ENCODE results near the gene DCAF5. TPM values are rescaled to one million over a fixed set of nuclear protein-coding genes. Genes with fewer than 3 reads are reported as not detected.

DCAF5 gene
- total and polyA plus RNA-seq, 2 of the 13 experiments (the other 11 are each of a cell fraction or from before 2014, with no cell fraction given), result 13.4 to 31.6 TPM

- TF ChIP-seq ZBTB40 (IDR thresholded peaks at IDR 0.05) (no peak), ZBTB40 (CRISPR knock-in tag; IDR thresholded peaks at IDR 0.05) (no peak), ZNF430 (CRISPR knock-in tag; IDR thresholded peaks at IDR 0.05) (peak; percentile 48; the same call in 1 of the 2 replicates), NCOA2 (CRISPR knock-in tag; IDR thresholded peaks at IDR 0.05) (peak; percentile 69), ZNF563 (CRISPR knock-in tag; IDR thresholded peaks at IDR 0.05) (no peak), CHD4 (IDR thresholded peaks at IDR 0.05; ENCODE audit: borderline replicate concordance, low read length) (no peak), ZBTB42 (CRISPR knock-in tag; IDR thresholded peaks at IDR 0.05) (no peak), HOXA9 (CRISPR knock-in tag; IDR thresholded peaks at IDR 0.05; ENCODE audit: borderline replicate concordance) (no peak), NCOA1 (CRISPR knock-in tag; IDR thresholded peaks at IDR 0.05) (no peak), ZNF20 (CRISPR knock-in tag; IDR thresholded peaks at IDR 0.05) (no peak), POLR2AphosphoS5 (IDR thresholded peaks at IDR 0.05; ENCODE audit: low read depth, low read length) (no peak), THAP11 (CRISPR knock-in tag; IDR thresholded peaks at IDR 0.05) (0 out of 2 replicates have a peak, but pooled peaks have one; percentile 22), BCL6 (CRISPR knock-in tag; IDR thresholded peaks at IDR 0.05) (peak; percentile 60), RBM22 (optimal IDR thresholded peaks at IDR 0.05; ENCODE audit: low read length) (no peak), NFYC (CRISPR knock-in tag; IDR thresholded peaks at IDR 0.05) (no peak), AFF4 (CRISPR knock-in tag; IDR thresholded peaks at IDR 0.05) (no peak), KDM1A (CRISPR knock-in tag; IDR thresholded peaks at IDR 0.05) (0 out of 2 replicates have a peak, but pooled peaks have one; percentile 23), ZNF432 (CRISPR knock-in tag; IDR thresholded peaks at IDR 0.05; ENCODE audit: borderline replicate concordance) (no peak)
Observed at GRCh38 chr14:69093631-69094421, 59.1 kb downstream of the DCAF5 start (continued).

Measured in HepG2 (cell line).